Lung (tissue), 12 donors: Measurements from ENCODE around the gene R3HCC1L. TPM values are rescaled to one million over a fixed set of nuclear protein-coding genes. Genes with fewer than 3 reads are reported as not detected.
A peak's percentile ranks its signal among the peaks of the same experiment; 100 is the strongest.

Source experiments
- ATAC-seq: fragments of 200-7000 bp; cut with Tn5 transposase; one replicate; pipeline ENCODE4 v1.9.1; 2020; ENCODE audit warnings: moderate number of reproducible peaks; ENCODE audit not compliant: insufficient read depth, low FRiP score
- DNase-seq, 3 donors: peaks; one replicate each; pipeline ENCODE4 v3.0.0-alpha.2; 2013 to 2017
- H3K27ac ChIP-seq, 2 donors: one replicate each; pipeline ENCODE4 v1.5.1; 2013; ENCODE audit warnings: mild to moderate bottlenecking in 2 of 2, moderate library complexity in 2 of 2, control low read depth in 1 of 2, inconsistent platforms in 1 of 2, low read depth in 1 of 2, low read length in 1 of 2
- H3K27me3 ChIP-seq, 3 donors: one replicate each; pipeline ENCODE4 v1.5.1; 2013; ENCODE audit warnings: low read length in 2 of 3; ENCODE audit not compliant: control insufficient read depth in 3 of 3, insufficient read depth in 3 of 3
- H3K36me3 ChIP-seq, 4 donors: one replicate each; pipeline ENCODE4 v1.5.1; 2013; ENCODE audit warnings: low read length in 4 of 4, mild to moderate bottlenecking in 1 of 4, moderate library complexity in 1 of 4; ENCODE audit not compliant: control insufficient read depth in 4 of 4, insufficient read depth in 4 of 4
- H3K4me1 ChIP-seq, 5 donors: one replicate each; pipeline ENCODE4 v1.5.1; 2013; ENCODE audit warnings: low read length in 5 of 5, mild to moderate bottlenecking in 2 of 5, moderate library complexity in 1 of 5; ENCODE audit not compliant: control insufficient read depth in 5 of 5, insufficient read depth in 5 of 5
- H3K4me3 ChIP-seq: one replicate; pipeline ENCODE4 v1.5.1; 2013; ENCODE audit warnings: mild to moderate bottlenecking, control low read depth, moderate library complexity
- H3K9ac ChIP-seq, 2 donors: one replicate each; pipeline ENCODE4 v1.5.1; 2013; ENCODE audit warnings: low read length in 2 of 2, control low read depth in 1 of 2; ENCODE audit not compliant: insufficient read depth in 1 of 2
- H3K9me3 ChIP-seq, 4 donors: one replicate each; pipeline ENCODE4 v1.5.1; 2013; ENCODE audit warnings: low read length in 3 of 4, mild to moderate bottlenecking in 1 of 4, moderate library complexity in 1 of 4; ENCODE audit not compliant: control insufficient read depth in 4 of 4, insufficient read depth in 3 of 4
- WGBS, 2 donors: extraction: QIAGEN DNeasy Blood & Tissue Kit; methylation state at CpG; one replicate each; pipeline ENCODE4 v1.1.7; 2013; 5-methylcytosine and 5-hydroxymethylcytosine counted together
- polyA plus RNA-seq, 2 donors: library from polyadenylated mRNA; stranded (reverse); fragments of 200-250 nt; gene quantifications; one replicate each; pipeline ENCODE4 v1.2.1, GENCODE V29; 2013
- total RNA-seq, 2 donors: library from RNA; depleted of rRNA in 1 of 2; stranded (reverse); fragments of >200 nt in 1 of 2; gene quantifications; one replicate each; pipeline ENCODE4 v1.2.1, GENCODE V29; 2014 to 2021
- TF ChIP-seq, protein P1 (sequence below): IDR thresholded peaks from 2 replicates; pipeline ENCODE4 v1.5.1; 2012; ENCODE audit warnings: mild to moderate bottlenecking; ENCODE audit errors: control extremely low read depth, extremely low read depth
- donor health status: control.
- donor health status: control.
- donor health status: Bipolar disorder and iron deficiency.
- donor health status: healthy.
- donor health status: DM: yes; HTN: yes; CAD: no.

Gene R3HCC1L
- total and polyA plus RNA-seq, 4 donors: 5.0 to 39.4 (median 11.3) TPM

DNA sequence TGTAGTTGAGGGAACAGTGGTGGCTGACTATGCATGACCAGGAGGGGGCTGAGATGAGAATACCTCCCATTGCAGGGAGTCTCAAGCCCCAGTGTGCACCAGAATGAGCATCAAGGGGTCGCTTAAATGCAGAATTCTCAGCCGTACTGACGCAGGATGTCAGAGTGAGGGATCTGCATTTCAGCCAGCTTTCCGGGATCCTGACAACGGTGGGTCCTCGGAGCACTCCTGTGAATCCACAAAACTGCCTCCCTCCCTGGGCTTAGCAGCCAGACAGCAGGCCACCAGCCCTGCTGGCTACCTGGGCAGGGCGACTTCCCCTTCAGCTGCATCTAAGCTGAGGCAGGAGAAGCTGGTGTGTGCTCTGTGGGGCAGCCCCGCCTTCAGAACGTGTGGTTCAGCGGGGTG is 155.3 kb downstream of the R3HCC1L start:
- peaks cover 0 to 2% (median 0%) of the 10 kb centered on the region in 4 donors for H3K9me3 ChIP-seq
- H3K27ac ChIP-seq: no peak overlapping the region
- no peak overlapping the region for H3K9ac ChIP-seq
- no peaks in the 10 kb centered on the region for H3K36me3 ChIP-seq
- no peak overlapping the region for H3K4me3 ChIP-seq
- H3K4me1 ChIP-seq: peaks cover 0 to 4% (median 0%) of the 10 kb centered on the region in 5 donors
- no peaks in the 10 kb centered on the region for H3K27me3 ChIP-seq
- no peak for DNase-seq
- no peak for ATAC-seq
- 87 to 88% methylated on average over 10 of the region's 10 CpGs for WGBS, 2 donors
- TF ChIP-seq, protein P1, sequence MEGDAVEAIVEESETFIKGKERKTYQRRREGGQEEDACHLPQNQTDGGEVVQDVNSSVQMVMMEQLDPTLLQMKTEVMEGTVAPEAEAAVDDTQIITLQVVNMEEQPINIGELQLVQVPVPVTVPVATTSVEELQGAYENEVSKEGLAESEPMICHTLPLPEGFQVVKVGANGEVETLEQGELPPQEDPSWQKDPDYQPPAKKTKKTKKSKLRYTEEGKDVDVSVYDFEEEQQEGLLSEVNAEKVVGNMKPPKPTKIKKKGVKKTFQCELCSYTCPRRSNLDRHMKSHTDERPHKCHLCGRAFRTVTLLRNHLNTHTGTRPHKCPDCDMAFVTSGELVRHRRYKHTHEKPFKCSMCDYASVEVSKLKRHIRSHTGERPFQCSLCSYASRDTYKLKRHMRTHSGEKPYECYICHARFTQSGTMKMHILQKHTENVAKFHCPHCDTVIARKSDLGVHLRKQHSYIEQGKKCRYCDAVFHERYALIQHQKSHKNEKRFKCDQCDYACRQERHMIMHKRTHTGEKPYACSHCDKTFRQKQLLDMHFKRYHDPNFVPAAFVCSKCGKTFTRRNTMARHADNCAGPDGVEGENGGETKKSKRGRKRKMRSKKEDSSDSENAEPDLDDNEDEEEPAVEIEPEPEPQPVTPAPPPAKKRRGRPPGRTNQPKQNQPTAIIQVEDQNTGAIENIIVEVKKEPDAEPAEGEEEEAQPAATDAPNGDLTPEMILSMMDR: no peak

GRCh38 chr10:98292971-98293370 is 158.5 kb downstream of the R3HCC1L start:
- no peak overlapping the region for H3K4me3 ChIP-seq
- H3K36me3 ChIP-seq: no peaks in the 10 kb centered on the region
- no peak overlapping the region for H3K27ac ChIP-seq
- H3K4me1 ChIP-seq: peaks cover 0 to 6% (median 0%) of the 10 kb centered on the region in 5 donors
- ATAC-seq (no peak), DNase-seq (peak in 1 of 3 donors; percentile 49)
- no peak overlapping the region for H3K9ac ChIP-seq
- 65 to 81% methylated on average over 4 of the region's 4 CpGs for WGBS, 2 donors
- peaks cover 0 to 2% (median 0%) of the 10 kb centered on the region in 4 donors for H3K9me3 ChIP-seq
- H3K27me3 ChIP-seq: no peaks in the 10 kb centered on the region
- TF ChIP-seq, protein P1: no peak

DNA sequence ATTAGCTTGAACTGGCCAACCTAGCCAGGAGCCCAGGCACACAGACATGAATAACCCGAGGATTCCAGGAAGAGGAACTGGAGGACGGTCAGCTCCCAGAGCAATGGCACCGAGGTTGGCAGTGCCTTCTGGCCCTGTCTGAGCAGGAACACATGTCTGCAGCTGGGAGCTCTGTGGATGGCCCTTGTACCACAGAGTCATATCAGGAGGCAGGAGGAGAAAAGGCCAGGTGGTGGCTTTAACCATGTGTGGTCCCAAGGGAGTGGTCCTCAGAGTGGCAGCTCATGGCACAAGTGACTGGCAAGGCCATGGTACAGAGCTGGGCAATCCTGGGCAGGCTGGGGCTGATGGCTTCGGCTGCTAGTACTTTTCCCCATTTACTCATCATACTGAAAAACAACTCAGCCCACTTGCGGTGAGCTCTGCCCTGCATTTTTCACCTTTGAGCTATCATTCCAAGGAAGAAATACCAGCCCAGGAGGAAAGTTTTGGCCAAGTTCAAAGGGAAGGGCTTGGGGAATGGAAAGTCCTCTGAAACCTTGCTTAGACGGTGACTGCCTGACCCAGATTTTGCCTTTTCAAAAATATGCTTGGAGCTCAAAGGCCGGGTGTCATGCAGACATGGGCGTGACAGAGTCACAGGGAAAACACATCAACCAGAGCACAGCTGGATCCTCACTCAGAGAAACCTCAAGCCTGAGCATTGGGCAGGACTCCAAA is 159.3 kb downstream of the R3HCC1L start:
- 70 to 72% methylated on average over 8 of the region's 8 CpGs for WGBS, 2 donors
- no peak for ATAC-seq

More for the DNA sequence above, 159.3 kb downstream of the R3HCC1L start:
- peak; percentile 43 to 66 (median 52) for DNase-seq
- Histone ChIP-seq H3K27me3 (peaks cover 0 to 4% (median 0%) of the 10 kb centered on the region in 3 donors), H3K36me3 (no peaks in the 10 kb centered on the region), H3K4me3 (no peak overlapping the region), H3K27ac (no peak overlapping the region), H3K9me3 (peaks cover 0 to 2% (median 0%) of the 10 kb centered on the region in 4 donors), H3K9ac (no peak overlapping the region), H3K4me1 (peaks cover 0 to 6% (median 0%) of the 10 kb centered on the region in 5 donors)
- TF ChIP-seq, protein P1: no peak
